Activated naive CD8-positive, alpha-beta T cell treated with anti-CD3 and anti-CD28 coated beads for 36 hours (primary cell): ENCODE results near the gene PWP1. TPM values are rescaled to one million over a fixed set of nuclear protein-coding genes. Genes with fewer than 3 reads are reported as not detected.

Experiments used
- DNase-seq: peaks from one replicate; pipeline ENCODE4 v3.0.0; 2021
- H3K27ac Mint-ChIP-seq: one replicate; pipeline ENCODE4 v1.8.0; 2022; ENCODE audit warnings: mild to moderate bottlenecking, moderate library complexity, mixed read lengths
- H3K27me3 Mint-ChIP-seq: one replicate; pipeline ENCODE4 v1.8.0; 2022; ENCODE audit warnings: mild to moderate bottlenecking, mixed read lengths
- H3K36me3 Mint-ChIP-seq: one replicate; pipeline ENCODE4 v1.8.0; 2021; ENCODE audit warnings: mild to moderate bottlenecking, mixed read lengths
- H3K4me1 Mint-ChIP-seq: one replicate; pipeline ENCODE4 v1.8.0; 2021; ENCODE audit warnings: mixed read lengths
- H3K4me3 Mint-ChIP-seq: one replicate; pipeline ENCODE4 v1.8.0; 2022; ENCODE audit warnings: mild to moderate bottlenecking, moderate library complexity, mixed read lengths
- H3K9me3 Mint-ChIP-seq: one replicate; pipeline ENCODE4 v1.8.0; 2022; ENCODE audit warnings: mixed read lengths
- total RNA-seq, 2 experiments: library from RNA; stranded (reverse); gene quantifications; one replicate each; pipeline ENCODE4 v1.2.3, GENCODE V29; 2021

The PWP1 gene
- 10 to 100 TPM; 84.1 to 87.0 TPM for total RNA-seq

DNA sequence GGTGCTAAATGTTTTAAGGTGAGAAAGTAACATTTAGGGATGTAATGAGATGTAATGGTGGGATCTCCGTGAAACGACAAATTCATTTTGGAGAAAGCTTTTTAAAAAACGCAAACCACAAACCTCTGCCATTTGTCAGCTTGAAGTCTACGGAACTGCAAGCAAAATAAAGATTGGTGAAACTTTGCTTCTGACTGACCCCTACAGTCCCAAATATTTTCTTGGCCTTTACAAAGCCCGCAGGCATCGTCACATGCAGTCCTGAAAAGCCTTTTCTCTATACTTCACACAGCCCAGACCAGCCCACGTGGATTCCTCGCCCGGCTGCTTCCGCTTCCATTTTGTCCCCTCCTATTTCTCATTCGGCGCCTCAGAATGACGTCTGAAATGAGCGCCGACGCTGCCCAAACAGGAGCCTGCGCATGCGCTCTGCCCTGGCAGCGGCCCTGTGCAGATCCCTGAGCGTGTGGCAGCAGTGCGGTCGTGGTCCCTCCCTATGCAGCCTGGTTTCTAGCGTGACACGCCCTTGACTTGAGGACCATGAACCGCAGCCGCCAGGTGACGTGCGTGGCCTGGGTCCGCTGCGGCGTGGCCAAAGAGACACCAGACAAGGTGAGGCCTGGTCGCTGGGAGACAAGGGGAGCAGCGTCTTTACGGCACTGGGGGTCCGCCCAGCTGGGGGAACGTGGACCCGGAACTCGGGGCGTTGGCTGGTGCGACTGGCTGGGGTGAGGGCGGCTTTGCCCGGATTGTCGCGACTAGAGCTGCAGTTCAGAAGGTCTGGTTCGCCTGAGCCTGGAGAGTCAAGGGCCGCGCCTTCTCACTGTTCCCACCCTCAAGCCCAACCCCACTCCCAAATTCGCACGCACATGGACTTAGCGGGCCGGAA is at the start of gene PWP1:
PWP1 (plus strand) TSS at position 440 of the 889 bp plus-strand sequence; CDS start at position 541, 101 bp downstream.
- Mint-ChIP-seq H3K4me1 (peaks cover 24% of the 10 kb centered on the region), H3K36me3 (peaks cover 28% of the 10 kb centered on the region), H3K4me3 (peak within 1 kb of the TSS; percentile 89), H3K9me3 (peaks cover 4% of the 10 kb centered on the region), H3K27ac (peak within 1 kb of the TSS; percentile 96), H3K27me3 (no peaks in the 10 kb centered on the region)
- DNase-seq, result peak; percentile 95

DNA sequence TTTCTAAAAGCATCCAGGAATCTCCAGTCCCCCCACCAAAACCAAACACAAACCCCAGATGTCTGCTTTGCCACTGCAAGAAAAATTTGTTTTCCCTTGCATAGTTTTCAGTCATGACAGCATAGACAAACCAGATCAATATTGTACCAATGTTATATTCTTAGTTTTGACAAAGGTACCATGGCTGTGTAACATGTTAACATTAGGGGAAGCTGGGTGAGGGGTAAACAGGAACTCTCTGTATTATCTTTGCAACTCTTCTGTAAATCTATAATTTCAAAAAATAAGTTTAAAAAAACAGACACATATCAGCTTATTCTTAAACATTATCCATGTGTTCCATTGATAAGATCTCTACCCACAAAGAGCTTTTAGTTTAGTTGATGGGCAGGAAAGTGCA is 44.4 kb upstream of the PWP1 start:
- Mint-ChIP-seq H3K27me3 (no peaks in the 10 kb centered on the region), H3K9me3 (no peaks in the 10 kb centered on the region), H3K4me3 (no peak overlapping the region), H3K4me1 (no peaks in the 10 kb centered on the region), H3K36me3 (peaks cover 21% of the 10 kb centered on the region), H3K27ac (no peak overlapping the region)
- no peak for DNase-seq

DNA sequence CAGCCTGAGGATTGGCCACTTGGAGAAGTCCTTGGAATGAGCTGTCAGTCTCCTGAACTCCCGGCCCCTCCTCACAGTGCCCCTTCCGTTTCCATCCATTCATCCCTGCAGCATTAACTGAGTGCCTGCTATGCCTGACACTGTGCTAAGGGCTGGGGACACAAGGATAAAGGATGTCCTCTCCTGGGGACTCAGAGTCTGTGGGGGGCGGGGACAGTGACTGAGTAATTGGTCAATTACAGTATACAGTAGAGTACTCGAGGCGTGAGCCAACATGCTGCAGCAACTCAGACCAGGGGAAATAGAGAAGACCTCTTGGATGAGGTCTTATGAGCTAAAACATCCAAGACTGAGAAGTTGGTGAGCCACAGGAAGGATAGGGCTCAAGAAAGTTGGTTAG is 43.4 kb upstream of the PWP1 start:
- Mint-ChIP-seq H3K4me1 (no peaks in the 10 kb centered on the region), H3K27me3 (no peaks in the 10 kb centered on the region), H3K4me3 (no peak overlapping the region), H3K27ac (no peak overlapping the region), H3K9me3 (no peaks in the 10 kb centered on the region), H3K36me3 (peaks cover 19% of the 10 kb centered on the region)
- DNase-seq, result no peak

- Mint-ChIP-seq H3K27ac (no peak overlapping the region), H3K27me3 (no peaks in the 10 kb centered on the region), H3K4me3 (no peak overlapping the region), H3K9me3 (no peaks in the 10 kb centered on the region), H3K4me1 (no peaks in the 10 kb centered on the region), H3K36me3 (peaks cover 6% of the 10 kb centered on the region)
- no peak for DNase-seq
These were observed 39.8 kb upstream of the PWP1 start for GRCh38 chr12:107645630-107646333.

- Mint-ChIP-seq H3K27me3 (no peaks in the 10 kb centered on the region), H3K9me3 (no peaks in the 10 kb centered on the region), H3K4me3 (no peak overlapping the region), H3K4me1 (no peaks in the 10 kb centered on the region), H3K27ac (no peak overlapping the region), H3K36me3 (peaks cover 5% of the 10 kb centered on the region)
- no peak for DNase-seq
These were observed 39.2 kb upstream of the PWP1 start for GRCh38 chr12:107646436-107646835.

GRCh38 chr12:107649661-107650061 is 35.9 kb upstream of the PWP1 start:
- H3K27ac Mint-ChIP-seq, result no peak overlapping the region
- no peak for DNase-seq
- no peaks in the 10 kb centered on the region for H3K4me1 Mint-ChIP-seq
- H3K36me3 Mint-ChIP-seq, result peaks cover under 1% of the 10 kb centered on the region
- no peaks in the 10 kb centered on the region for H3K27me3 Mint-ChIP-seq
- no peaks in the 10 kb centered on the region for H3K9me3 Mint-ChIP-seq
- no peak overlapping the region for H3K4me3 Mint-ChIP-seq

GRCh38 chr12:107650977-107651376 is 34.6 kb upstream of the PWP1 start:
- H3K27me3 Mint-ChIP-seq, result no peaks in the 10 kb centered on the region
- no peak overlapping the region for H3K4me3 Mint-ChIP-seq
- H3K9me3 Mint-ChIP-seq, result no peaks in the 10 kb centered on the region
- no peak for DNase-seq
- no peak overlapping the region for H3K27ac Mint-ChIP-seq
- no peaks in the 10 kb centered on the region for H3K36me3 Mint-ChIP-seq
- H3K4me1 Mint-ChIP-seq, result no peaks in the 10 kb centered on the region

GRCh38 chr12:107651571-107652449 is 33.8 kb upstream of the PWP1 start:
- Mint-ChIP-seq H3K9me3 (no peaks in the 10 kb centered on the region), H3K4me1 (no peaks in the 10 kb centered on the region), H3K4me3 (no peak overlapping the region), H3K27me3 (no peaks in the 10 kb centered on the region), H3K27ac (no peak overlapping the region), H3K36me3 (peaks cover under 1% of the 10 kb centered on the region)
- no peak for DNase-seq

DNA sequence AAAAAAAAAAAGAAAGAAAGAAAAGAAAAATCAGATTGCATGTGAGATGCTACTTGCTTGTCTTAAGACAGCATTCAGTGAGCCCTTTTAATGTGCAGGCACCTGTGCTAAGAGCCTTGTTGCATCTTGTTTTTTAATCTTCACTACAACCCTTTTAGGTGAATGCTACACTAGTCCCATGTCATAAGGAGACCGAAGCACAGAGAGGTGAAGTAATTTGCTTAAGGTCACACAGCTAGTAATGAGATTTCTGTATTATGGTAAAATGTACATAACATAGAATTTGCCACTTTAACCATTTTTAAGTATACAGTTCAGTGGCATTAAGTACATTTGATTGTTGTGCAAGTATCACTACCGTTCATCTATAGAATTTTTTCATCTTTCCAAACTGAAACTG is 32.1 kb upstream of the PWP1 start:
- DNase-seq, result no peak
- H3K9me3 Mint-ChIP-seq, result no peaks in the 10 kb centered on the region
- no peak overlapping the region for H3K27ac Mint-ChIP-seq
- no peaks in the 10 kb centered on the region for H3K27me3 Mint-ChIP-seq
- no peaks in the 10 kb centered on the region for H3K4me1 Mint-ChIP-seq
- peaks cover 4% of the 10 kb centered on the region for H3K36me3 Mint-ChIP-seq
- H3K4me3 Mint-ChIP-seq, result no peak overlapping the region

GRCh38 chr12:107654873-107655272 is 30.7 kb upstream of the PWP1 start:
- Mint-ChIP-seq H3K27me3 (no peaks in the 10 kb centered on the region), H3K36me3 (peaks cover 4% of the 10 kb centered on the region), H3K4me3 (no peak overlapping the region), H3K4me1 (no peaks in the 10 kb centered on the region), H3K9me3 (no peaks in the 10 kb centered on the region), H3K27ac (no peak overlapping the region)
- no peak for DNase-seq

DNA sequence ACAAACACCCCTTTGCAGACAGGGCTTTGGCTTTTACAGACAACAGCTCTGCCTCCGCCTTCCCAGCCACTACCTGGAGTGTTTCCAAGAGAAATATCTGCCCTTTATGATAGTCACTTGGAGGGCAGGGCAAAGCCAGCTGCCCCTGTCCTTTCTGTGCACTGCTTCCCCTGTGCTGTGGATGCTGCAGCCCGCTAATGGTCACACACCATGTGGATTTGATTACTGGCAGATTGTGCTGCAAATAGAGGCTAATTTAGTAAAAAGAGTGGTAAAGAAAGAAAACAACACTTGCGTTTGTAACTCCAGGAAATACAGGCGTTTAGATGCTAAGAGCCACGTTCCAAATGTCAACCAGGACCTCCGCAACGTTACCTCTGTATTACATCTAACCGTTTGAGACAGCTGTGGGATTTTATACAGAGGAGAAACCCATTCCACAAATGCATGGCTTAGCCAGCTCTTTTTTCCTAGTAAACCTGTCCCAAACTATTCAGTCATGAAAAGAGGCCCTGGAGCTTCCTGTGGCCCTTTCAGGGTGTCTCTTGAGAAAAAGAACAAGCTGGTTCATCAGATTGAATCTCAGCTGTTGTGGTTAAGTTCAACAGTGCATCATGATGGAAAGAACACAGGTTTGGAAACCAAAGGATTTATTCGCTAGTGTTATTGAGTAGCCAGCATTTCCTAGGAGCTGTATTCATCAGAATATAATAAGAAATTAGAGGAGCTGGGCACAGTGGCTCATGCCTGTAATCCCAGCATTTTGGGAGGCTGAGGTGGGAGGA is 30.1 kb upstream of the PWP1 start:
- H3K27me3 Mint-ChIP-seq, result no peaks in the 10 kb centered on the region
- no peak for DNase-seq
- no peaks in the 10 kb centered on the region for H3K4me1 Mint-ChIP-seq
- peaks cover 4% of the 10 kb centered on the region for H3K36me3 Mint-ChIP-seq
- H3K9me3 Mint-ChIP-seq, result no peaks in the 10 kb centered on the region
- H3K4me3 Mint-ChIP-seq, result no peak overlapping the region
- no peak overlapping the region for H3K27ac Mint-ChIP-seq

DNA sequence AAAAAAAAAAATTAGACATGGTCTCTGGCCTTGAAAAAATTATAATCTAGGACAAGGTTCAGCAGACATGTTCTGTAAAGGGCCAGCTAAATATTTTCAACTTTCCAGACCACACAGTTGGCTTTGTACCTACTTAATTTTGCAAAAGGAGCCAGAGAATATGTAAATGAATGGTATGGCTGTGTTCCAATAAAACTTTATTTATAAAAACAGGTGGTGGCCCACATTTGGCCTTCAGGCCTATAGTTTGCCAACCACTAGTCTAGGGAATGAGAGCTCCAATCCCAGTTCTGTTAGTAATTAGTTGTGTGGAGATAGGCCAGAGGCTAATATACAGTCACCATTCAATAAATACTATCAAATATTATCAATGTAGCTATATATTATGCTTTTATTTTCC is 29.3 kb upstream of the PWP1 start:
- Mint-ChIP-seq H3K27me3 (no peaks in the 10 kb centered on the region), H3K36me3 (peaks cover 4% of the 10 kb centered on the region), H3K9me3 (no peaks in the 10 kb centered on the region), H3K27ac (no peak overlapping the region), H3K4me1 (no peaks in the 10 kb centered on the region), H3K4me3 (no peak overlapping the region)
- no peak for DNase-seq

DNA sequence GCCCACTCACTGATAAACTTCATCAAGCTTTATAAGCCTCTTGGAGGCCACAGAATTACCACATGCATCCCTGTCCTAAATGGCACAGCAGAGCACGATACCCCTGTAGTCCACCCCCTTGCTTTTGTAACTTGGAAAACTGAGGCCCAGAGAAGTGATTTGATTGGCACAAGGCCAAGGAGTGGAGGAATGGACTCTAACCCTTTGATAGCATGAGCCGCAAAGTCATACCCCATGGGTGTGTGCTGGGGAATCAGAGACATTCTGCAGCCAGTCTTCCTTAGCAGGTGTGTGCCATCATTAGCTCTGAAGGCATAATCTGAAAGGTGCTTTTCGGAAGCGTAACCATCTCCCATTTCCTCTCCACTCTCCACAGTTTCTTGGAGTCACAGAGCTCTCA is 28.5 kb upstream of the PWP1 start:
- H3K27me3 Mint-ChIP-seq, result no peaks in the 10 kb centered on the region
- H3K4me3 Mint-ChIP-seq, result no peak overlapping the region
- H3K9me3 Mint-ChIP-seq, result no peaks in the 10 kb centered on the region
- H3K27ac Mint-ChIP-seq, result no peak overlapping the region
- no peak for DNase-seq
- H3K36me3 Mint-ChIP-seq, result peaks cover 4% of the 10 kb centered on the region
- H3K4me1 Mint-ChIP-seq, result no peaks in the 10 kb centered on the region

DNA sequence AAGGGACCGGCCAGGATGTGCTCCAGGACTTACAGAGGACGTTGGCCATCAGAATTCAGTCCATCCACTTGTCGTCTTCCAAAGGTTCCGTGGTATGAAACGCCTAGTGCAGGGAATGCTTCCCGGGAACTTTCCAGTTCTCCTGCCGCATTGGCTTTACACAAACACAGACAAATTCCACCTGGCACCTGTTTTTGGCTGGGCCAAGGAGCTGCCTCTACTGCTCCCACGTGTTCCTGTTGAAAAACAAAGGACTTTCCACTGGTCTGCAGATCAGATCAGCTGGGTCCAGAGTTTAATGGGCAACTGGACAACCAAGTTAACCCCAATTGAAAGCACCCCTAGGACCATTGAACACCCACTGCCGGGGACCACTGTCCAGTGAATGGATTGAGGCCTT is 28.0 kb upstream of the PWP1 start:
- Mint-ChIP-seq H3K27me3 (no peaks in the 10 kb centered on the region), H3K36me3 (peaks cover 4% of the 10 kb centered on the region), H3K9me3 (no peaks in the 10 kb centered on the region), H3K27ac (no peak overlapping the region), H3K4me1 (peaks cover 2% of the 10 kb centered on the region), H3K4me3 (no peak overlapping the region)
- no peak for DNase-seq
